H1 (cell line): Measurements from ENCODE around the gene PLCB1. TPM values are rescaled to one million over a fixed set of nuclear protein-coding genes. Genes with fewer than 3 reads are reported as not detected.

ENCODE experiments used
- CTCF ChIA-PET: fragments of 300-600 bp; sonication (Branson Sonifier 250); formaldehyde crosslinking; loops from one replicate; lab custom pipeline; 2021; ENCODE audit not compliant: partially characterized antibody; lab: Charles Lee
- POLR2A ChIA-PET: fragments of 300-600 bp; sonication (Branson Sonifier 250); formaldehyde crosslinking; loops from one replicate; lab custom pipeline; 2021; ENCODE audit warnings: inconsistent platforms; ENCODE audit not compliant: partially characterized antibody; lab: Charles Lee
- DNase-seq, 2 experiments: peaks; one replicate each; pipeline versions ENCODE4 v3.0.0 to v3.0.0-alpha.2; 2010 to 2022; ENCODE audit warnings: low spot score in 2 of 2, low read depth in 1 of 2, mixed read lengths in 1 of 2
- FAIRE-seq: peaks from 2 replicates; lab custom pipeline; 2011; peaks lifted over from hg19 to GRCh38; lab: Jason Lieb, UNC
- H2AFZ ChIP-seq: 2 replicates; pipeline ENCODE4 v1.8.1; 2012; ENCODE audit warnings: low read length, inconsistent platforms
- H2AK5ac ChIP-seq: 2 replicates; pipeline ENCODE4 v1.6.1; 2013; ENCODE audit warnings: low read depth, low read length
- H2BK120ac ChIP-seq: replicated peaks from 2 replicates; pipeline ENCODE3; 2013; ENCODE audit warnings: low read depth, low read length, inconsistent platforms
- H2BK12ac ChIP-seq: 2 replicates; pipeline ENCODE4 v1.6.1; 2013; ENCODE audit warnings: low read depth, low read length
- H2BK15ac ChIP-seq: 2 replicates; pipeline ENCODE4 v1.6.1; 2013; ENCODE audit warnings: low read length
- H2BK20ac ChIP-seq: 2 replicates; pipeline ENCODE4 v1.6.1; 2013; ENCODE audit warnings: low read length
- H2BK5ac ChIP-seq: 2 replicates; pipeline ENCODE4 v1.6.1; 2013; ENCODE audit warnings: low read depth, low read length
- H3K14ac ChIP-seq: 2 replicates; pipeline ENCODE4 v1.6.1; 2013; ENCODE audit warnings: inconsistent platforms; ENCODE audit not compliant: insufficient read length
- H3K18ac ChIP-seq: 2 replicates; pipeline ENCODE4 v1.6.1; 2013; ENCODE audit warnings: low read length; ENCODE audit errors: extremely low read depth
- H3K23ac ChIP-seq: 2 replicates; pipeline ENCODE4 v1.6.1; 2013; ENCODE audit warnings: inconsistent platforms; ENCODE audit not compliant: insufficient read length
- H3K23me2 ChIP-seq: 2 replicates; pipeline ENCODE4 v1.6.1; 2013; ENCODE audit warnings: low read depth, low read length
- H3K27ac ChIP-seq: 2 replicates; pipeline ENCODE4 v1.6.1; 2011; ENCODE audit warnings: low read depth, low read length, inconsistent platforms
- H3K27me3 ChIP-seq, 4 experiments: replicated peaks in 1 of 4; 1 replicate in 1 of 4; 2 replicates in 3 of 4; pipeline versions ENCODE4 v1.6.1 to v1.8.1; 2011 to 2013; ENCODE audit warnings: low read length in 3 of 4, mild to moderate bottlenecking in 3 of 4, inconsistent platforms in 2 of 4, mixed read lengths in 2 of 4, moderate library complexity in 1 of 4; ENCODE audit not compliant: control insufficient read depth in 3 of 4, insufficient read depth in 3 of 4; ENCODE audit errors: extremely low read depth in 1 of 4
- H3K36me3 ChIP-seq, 4 experiments: 2 replicates each; pipeline versions ENCODE4 v1.6.1 to v1.8.1; 2011 to 2013; ENCODE audit warnings: mild to moderate bottlenecking in 4 of 4, low read length in 3 of 4, moderate library complexity in 2 of 4, control low read depth in 1 of 4, inconsistent platforms in 1 of 4; ENCODE audit not compliant: insufficient read depth in 4 of 4, control insufficient read depth in 2 of 4
- H3K4ac ChIP-seq: replicated peaks from 2 replicates; pipeline ENCODE3; 2013; ENCODE audit warnings: low read length, low read depth, mixed read lengths, inconsistent platforms; ENCODE audit not compliant: insufficient read length
- H3K4me1 ChIP-seq, 4 experiments: replicated peaks in 1 of 4; 1 replicate in 1 of 4; 2 replicates in 3 of 4; pipeline versions ENCODE4 v1.6.1 to v1.8.1; 2011 to 2013; ENCODE audit warnings: low read length in 3 of 4, inconsistent platforms in 2 of 4, mixed read lengths in 1 of 4; ENCODE audit not compliant: insufficient read depth in 4 of 4, control insufficient read depth in 3 of 4
- H3K4me2 ChIP-seq, 2 experiments: 2 replicates each; pipeline versions ENCODE4 v1.6.1 to v1.8.1; 2011 to 2013; ENCODE audit warnings: low read depth in 2 of 2, low read length in 2 of 2, control low read depth in 1 of 2, inconsistent platforms in 1 of 2, mild to moderate bottlenecking in 1 of 2; ENCODE audit not compliant: insufficient read depth in 1 of 2
- H3K4me3 ChIP-seq, 4 experiments: fragments of 200-600, 300-600 bp in 1 of 4; sonication (generic), shearing (Covaris generic), sonication (Bioruptor Twin) in 1 of 4; 2 replicates each; pipeline versions ENCODE4 v1.5.1 to v1.8.1; 2011 to 2016; ENCODE audit warnings: low read length in 4 of 4, low read depth in 3 of 4, control low read depth in 2 of 4, inconsistent platforms in 2 of 4, mild to moderate bottlenecking in 2 of 4, mixed read lengths in 1 of 4, moderate library complexity in 1 of 4; ENCODE audit not compliant: insufficient read depth in 2 of 4; ENCODE audit errors: extremely low read depth in 1 of 4
- H3K56ac ChIP-seq: replicated peaks from 2 replicates; pipeline ENCODE3; 2013; ENCODE audit warnings: low read depth, mild to moderate bottlenecking, mixed read lengths, low read length, inconsistent platforms; ENCODE audit not compliant: insufficient read length
- H3K79me1 ChIP-seq: 2 replicates; pipeline ENCODE4 v1.6.1; 2013; ENCODE audit warnings: low read depth, low read length, control low read depth
- H3K79me2 ChIP-seq, 2 experiments: 2 replicates each; pipeline versions ENCODE4 v1.6.1 to v1.8.1; 2012 to 2013; ENCODE audit warnings: low read length in 2 of 2, mild to moderate bottlenecking in 2 of 2, inconsistent platforms in 1 of 2; ENCODE audit not compliant: insufficient read depth in 2 of 2, control insufficient read depth in 1 of 2
- H3K9ac ChIP-seq, 4 experiments: replicated peaks in 1 of 4; 1 replicate in 1 of 4; 2 replicates in 3 of 4; pipeline versions ENCODE4 v1.6.1 to v1.8.1; 2011 to 2013; ENCODE audit warnings: low read depth in 3 of 4, low read length in 3 of 4, control low read depth in 2 of 4, mild to moderate bottlenecking in 2 of 4, moderate library complexity in 2 of 4, inconsistent platforms in 1 of 4; ENCODE audit errors: extremely low read depth in 1 of 4
- H3K9me3 ChIP-seq, 2 experiments: 2 replicates each; pipeline versions ENCODE4 v1.6.1 to v1.8.1; 2012 to 2013; ENCODE audit warnings: mild to moderate bottlenecking in 2 of 2, moderate library complexity in 2 of 2, control low read depth in 1 of 2, inconsistent platforms in 1 of 2, low read depth in 1 of 2, low read length in 1 of 2, mixed read lengths in 1 of 2; ENCODE audit not compliant: insufficient read depth in 2 of 2
- H4K20me1 ChIP-seq, 2 experiments: replicated peaks in 1 of 2; 2 replicates each; pipeline versions ENCODE3 to v1.8.1; 2011 to 2013; ENCODE audit warnings: inconsistent platforms in 2 of 2, low read length in 2 of 2, mild to moderate bottlenecking in 1 of 2; ENCODE audit not compliant: insufficient read depth in 2 of 2, control insufficient read depth in 1 of 2
- H4K5ac ChIP-seq: 2 replicates; pipeline ENCODE4 v1.6.1; 2013; ENCODE audit warnings: low read length, low read depth, mixed read lengths, inconsistent platforms; ENCODE audit not compliant: insufficient read length
- H4K8ac ChIP-seq: 2 replicates; pipeline ENCODE4 v1.8.0; 2013; ENCODE audit warnings: mild to moderate bottlenecking, moderate library complexity, low read length, inconsistent platforms; ENCODE audit not compliant: insufficient read depth; ENCODE audit errors: extremely low read depth
- H4K91ac ChIP-seq: replicated peaks from 2 replicates; pipeline ENCODE3; 2013; ENCODE audit warnings: low read length, mixed read lengths, inconsistent platforms; ENCODE audit not compliant: insufficient read length
- CHD7 ChIP-seq: fragments of 300-600 bp; sonication (generic); IDR thresholded peaks from 2 replicates; pipeline ENCODE4 v1.7.1; 2012; ENCODE audit warnings: low read length, moderate library complexity, mild to moderate bottlenecking, inconsistent platforms; ENCODE audit not compliant: insufficient replicate concordance
- polyA plus RNA-seq, 7 experiments: library from polyadenylated mRNA; depleted of rRNA in 3 of 7; stranded (reverse) in 5 of 7; unstranded in 2 of 7; fragments of >200 nt in 5 of 7; fragments of 200-250 nt in 2 of 7; gene quantifications; 1 replicate in 5 of 7; 2 replicates in 1 of 7; 4 replicates in 1 of 7; pipeline versions ENCODE4 v1.2.1 to v1.2.3, GENCODE V29; 2011 to 2013; ENCODE audit warnings: missing spikeins in 2 of 7, mixed read lengths in 2 of 7
- total RNA-seq: library from RNA; stranded (reverse); fragmentation: NEBNext Ultra II Directional; extraction: Animal tissue kit (Norgen Biotek cat#: 25700); gene quantifications from 2 replicates; pipeline ENCODE4 v1.2.1, GENCODE V29; 2021

The PLCB1 gene
- total and polyA plus RNA-seq, 2 of the 8 experiments (the other 6 are each of a cell fraction or from before 2014, with no cell fraction given), result 2.6 to 9.1 TPM

GRCh38 chr20:8780915-8781314 lies 648.8 kb downstream of the PLCB1 start:
- H3K9ac ChIP-seq, result no peak overlapping the region
- POLR2A ChIA-PET, result interaction anchor here (1.3 kb wide), 1 partner anchor 32 kb away, joined by 3 read pairs; no protein-coding TSS in a partner anchor
- no peak for TF ChIP-seq CHD7

More at GRCh38 chr20:8780915-8781314, 648.8 kb downstream of the PLCB1 start:
- Histone ChIP-seq H3K4me3 (no peak overlapping the region), H3K18ac (no peak overlapping the region), H3K27me3 (no peaks in the 10 kb centered on the region), H3K4me1 (peaks cover 0 to 2% (median 0%) of the 10 kb centered on the region in 4 experiments; a peak in 3 of 7 replicates), H3K4me2 (no peak overlapping the region), H2BK20ac (no peak overlapping the region), H4K5ac (no peak overlapping the region), H2BK15ac (no peak overlapping the region), H3K23ac (no peak overlapping the region), H2AFZ (no peak overlapping the region), H3K79me2 (no peaks in the 10 kb centered on the region), H3K9me3 (no peaks in the 10 kb centered on the region; a peak in 1 of 4 replicates), H3K14ac (no peak overlapping the region), H3K27ac (no peak overlapping the region), H2BK120ac (no peak overlapping the region), H3K4ac (no peak overlapping the region), H4K8ac (no peak overlapping the region), H4K91ac (no peak overlapping the region), H3K79me1 (no peaks in the 10 kb centered on the region), H2BK12ac (no peak overlapping the region), H3K56ac (no peak overlapping the region), H2BK5ac (no peak overlapping the region), H2AK5ac (no peak overlapping the region), H3K23me2 (0 out of 2 replicates have a peak, but pooled peaks cover 3% of the 10 kb centered on the region), H4K20me1 (no peaks in the 10 kb centered on the region), H3K36me3 (no peaks in the 10 kb centered on the region; a peak in 1 of 8 replicates)
- CTCF ChIA-PET, result interaction anchor here (1.3 to 2.6 kb wide), 4 partner anchors 9 to 32 kb away, joined by 3 to 7 read pairs (median 4); no protein-coding TSS in a partner anchor
- no peak for DNase-seq
- FAIRE-seq, result no peak
